ENCODE data around the gene LSAMP.

LSAMP gene

DNA sequence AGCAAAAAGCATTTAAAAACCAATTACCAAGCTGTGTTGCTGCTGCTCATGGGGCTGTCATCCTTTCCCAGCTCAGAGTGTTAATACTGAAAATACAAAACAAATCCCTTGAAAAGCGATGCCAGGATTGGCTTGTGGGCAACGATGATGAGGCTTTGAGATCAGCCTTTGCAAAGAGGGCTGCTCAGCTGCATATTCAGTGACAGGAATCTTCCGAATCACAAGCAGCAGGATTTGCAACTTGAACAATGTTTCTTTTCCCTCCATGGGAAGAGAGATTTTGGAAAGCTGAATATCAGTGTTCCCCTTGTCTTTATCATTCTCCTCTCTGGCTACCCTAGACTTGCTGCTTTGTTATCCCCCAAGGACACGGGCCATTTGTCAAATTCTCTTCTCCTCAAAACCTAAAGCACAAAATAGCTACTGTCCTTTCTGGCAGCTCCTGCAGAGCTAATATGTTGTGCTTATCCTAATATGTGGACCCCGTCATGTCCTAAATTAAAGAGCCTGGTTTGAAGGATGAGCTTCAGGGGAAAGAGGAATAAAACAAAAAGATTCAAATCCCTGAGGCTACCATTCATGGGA, 446.2 kb downstream of the LSAMP start:
- peak; percentile 69 for DNase-seq

GRCh38 chr3:115996420-115997108, 448.7 kb downstream of the LSAMP start:
- no peak for DNase-seq

DNA sequence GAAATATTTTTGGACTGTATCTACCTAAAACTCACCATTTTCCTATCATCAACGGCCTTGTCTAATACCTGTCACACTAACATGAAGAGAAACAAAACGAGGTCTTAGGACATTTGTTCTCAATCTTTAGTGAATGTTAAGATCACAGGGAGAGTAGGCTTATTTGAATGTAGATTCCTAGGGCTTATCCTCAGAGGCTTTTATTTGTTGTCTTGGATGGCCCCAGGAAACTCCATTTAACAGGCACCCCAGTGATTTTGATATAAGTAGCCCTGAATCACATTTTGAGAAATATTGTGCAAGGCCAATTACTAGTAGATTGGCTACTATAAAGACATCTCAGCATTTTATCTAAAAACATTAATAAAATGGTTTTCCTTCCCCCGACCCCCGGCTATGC, 454.6 kb downstream of the LSAMP start:
- DNase-seq, result no peak

DNA sequence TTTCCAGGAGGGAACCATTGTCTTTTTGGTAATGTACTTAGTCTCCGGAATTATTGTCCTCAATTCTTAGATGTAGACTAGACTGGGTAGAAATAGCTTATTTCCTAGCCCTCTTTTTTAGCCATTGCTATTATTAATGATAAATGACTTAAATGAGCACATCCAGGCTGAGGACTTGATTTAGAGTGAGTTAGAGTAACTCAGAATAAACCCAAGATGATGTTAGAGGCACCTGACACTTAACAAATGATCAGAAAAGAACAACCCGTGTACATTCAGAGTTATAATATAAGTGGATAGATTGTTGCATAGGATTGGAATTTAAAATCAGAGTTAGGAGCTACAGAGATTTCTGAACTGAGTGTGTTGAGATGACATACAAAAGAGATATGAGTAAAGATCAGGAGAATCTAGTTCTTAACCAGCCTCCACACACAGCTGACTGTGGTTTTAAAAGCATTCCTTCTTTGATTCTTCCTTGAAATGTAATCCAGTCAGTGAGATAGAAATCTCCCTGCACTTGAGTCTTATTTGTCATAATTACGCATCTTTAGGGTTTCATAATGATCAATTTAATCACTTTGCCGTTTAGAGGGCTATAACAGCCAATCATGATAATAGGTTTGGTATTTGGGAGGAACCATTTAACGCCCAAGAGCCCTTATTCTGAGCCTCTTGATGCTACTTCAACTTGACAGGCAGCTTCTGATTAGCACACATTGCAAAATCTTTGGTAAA, 455.4 kb downstream of the LSAMP start:
- DNase-seq, result peak; percentile 33

- DNase-seq, result no peak
Measured at GRCh38 chr3:115986555-115987207, 458.6 kb downstream of the LSAMP start.

- no peak for DNase-seq
Measured at GRCh38 chr3:115982629-115983028, 462.7 kb downstream of the LSAMP start.

GRCh38 chr3:115982108-115982507, 463.2 kb downstream of the LSAMP start:
- no peak for DNase-seq

DNA sequence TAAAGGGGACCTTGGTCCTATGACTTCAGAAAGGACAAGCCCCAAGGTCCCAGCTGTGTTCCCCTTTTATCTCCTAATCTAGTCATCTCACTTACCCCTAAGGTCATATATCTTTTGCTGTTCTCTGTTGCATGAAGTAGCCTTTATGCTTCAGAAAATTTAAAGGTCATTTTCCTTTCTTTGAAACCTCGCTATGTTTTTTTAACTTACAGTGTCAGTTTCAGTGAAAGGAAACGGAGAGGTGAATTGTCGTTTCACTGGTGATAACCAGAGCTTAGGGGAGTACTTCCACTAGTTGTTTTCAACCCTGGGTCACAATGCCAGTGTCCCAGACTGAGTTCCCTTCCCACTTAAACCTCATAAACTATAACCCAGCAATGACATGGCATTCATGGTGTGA, 464.6 kb downstream of the LSAMP start:
- DNase-seq, result no peak

DNA sequence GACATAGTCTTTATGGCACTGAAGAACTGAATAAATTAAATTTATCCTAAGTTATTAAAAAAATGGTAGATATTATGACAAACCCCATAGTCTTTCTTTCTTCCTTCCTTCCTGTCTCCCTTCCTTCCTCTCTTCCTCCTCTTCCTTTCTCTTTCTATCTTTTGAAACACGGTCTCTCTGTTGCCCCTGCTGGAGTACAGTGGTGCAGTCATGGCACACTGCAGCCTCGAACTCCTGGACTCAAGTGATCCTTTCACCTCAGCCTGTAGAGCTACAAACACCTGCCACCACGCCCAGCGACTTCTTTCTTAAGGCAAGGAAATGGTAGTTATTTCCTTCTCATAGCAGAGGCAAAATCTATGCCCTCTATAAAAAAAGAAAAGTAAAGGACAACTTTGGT, 467.4 kb downstream of the LSAMP start:
- DNase-seq, result no peak

- no peak for DNase-seq
Measured at GRCh38 chr3:115975796-115976195, 469.5 kb downstream of the LSAMP start.

- no peak for DNase-seq
Measured at GRCh38 chr3:115975353-115975752, 469.9 kb downstream of the LSAMP start.

- no peak for DNase-seq
Measured at GRCh38 chr3:115974940-115975339, 470.3 kb downstream of the LSAMP start.

DNA sequence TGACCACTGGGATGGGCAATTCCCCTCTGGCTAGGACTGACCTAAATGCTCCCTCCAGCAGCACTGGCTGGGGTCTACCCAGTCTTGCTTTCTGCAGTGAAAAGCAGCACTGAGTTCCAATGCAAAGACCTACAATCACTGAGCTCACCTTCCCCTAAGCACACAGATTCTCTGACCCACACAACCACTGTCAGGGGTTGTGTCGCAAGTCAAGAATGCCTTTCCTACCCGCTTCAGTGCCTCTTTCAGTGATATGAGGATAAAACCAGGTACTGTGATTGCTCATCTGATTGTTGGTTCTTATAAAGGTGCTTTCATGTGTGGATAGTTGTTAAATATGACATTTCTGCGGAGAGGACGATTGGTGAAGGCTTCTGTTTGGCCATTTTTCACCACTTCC, 476.4 kb downstream of the LSAMP start:
- DNase-seq, result no peak

- peak; percentile 18 for DNase-seq
Measured at GRCh38 chr3:115961380-115961779, 483.9 kb downstream of the LSAMP start.

DNA sequence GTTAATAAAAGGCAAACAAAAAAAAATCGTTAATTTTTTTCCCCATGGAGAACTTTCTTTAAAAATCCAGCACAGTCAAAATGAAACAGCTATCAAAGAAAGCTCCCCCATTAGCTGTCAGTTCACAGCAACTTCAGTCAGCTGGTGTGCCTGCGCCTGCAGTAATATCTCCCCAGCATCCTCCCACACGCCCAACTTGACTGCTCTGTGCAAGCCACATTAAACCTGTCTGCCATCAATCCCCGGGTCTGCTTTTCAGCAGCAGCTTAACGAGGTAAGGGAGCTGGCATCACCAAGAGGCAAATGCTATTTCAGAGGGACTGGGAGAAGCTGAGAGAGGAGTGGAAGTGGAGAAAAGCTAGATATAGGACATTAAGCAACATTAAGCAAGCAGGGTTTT, 484.5 kb downstream of the LSAMP start:
- peak; percentile 37 for DNase-seq

- DNase-seq, result no peak
Measured at GRCh38 chr3:115958526-115958925, 486.8 kb downstream of the LSAMP start.

DNA sequence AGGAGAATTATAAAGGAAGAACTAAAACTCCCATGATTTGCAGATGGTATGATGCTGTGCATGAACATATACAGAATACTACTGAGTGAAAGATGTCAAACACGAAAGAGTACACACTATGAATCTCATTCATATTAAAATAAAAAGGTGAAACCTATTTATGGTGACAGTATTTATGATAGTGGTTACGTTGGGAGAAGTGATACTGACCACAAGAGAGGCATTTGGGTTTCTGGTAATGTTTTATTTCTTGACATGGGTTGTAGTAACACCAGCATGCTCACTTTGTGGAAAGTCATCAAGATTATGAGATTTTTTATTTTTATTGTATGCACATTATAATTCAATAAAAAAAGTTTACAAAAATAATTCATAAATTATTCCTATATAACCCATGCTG, 498.0 kb downstream of the LSAMP start:
- DNase-seq, result no peak

DNA sequence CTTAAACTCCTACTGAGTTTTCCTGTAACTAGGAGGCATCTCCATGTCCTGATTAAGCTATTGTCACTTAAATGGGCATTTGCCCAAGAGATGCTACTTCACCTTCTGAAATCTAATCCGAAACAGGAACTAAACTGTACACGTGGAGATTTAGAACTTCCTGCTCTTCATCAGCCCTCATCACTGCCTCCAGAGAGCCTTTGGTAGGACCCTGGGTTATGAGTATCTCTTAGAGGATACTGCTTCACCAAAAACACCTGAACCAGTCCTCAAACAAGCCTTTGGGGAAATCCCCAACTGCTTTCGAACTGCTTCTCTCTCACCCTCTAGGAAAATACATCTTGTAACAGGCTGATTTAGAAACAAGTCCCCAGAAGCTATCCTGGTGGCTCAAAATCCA, 501.7 kb downstream of the LSAMP start:
- DNase-seq, result no peak

DNA sequence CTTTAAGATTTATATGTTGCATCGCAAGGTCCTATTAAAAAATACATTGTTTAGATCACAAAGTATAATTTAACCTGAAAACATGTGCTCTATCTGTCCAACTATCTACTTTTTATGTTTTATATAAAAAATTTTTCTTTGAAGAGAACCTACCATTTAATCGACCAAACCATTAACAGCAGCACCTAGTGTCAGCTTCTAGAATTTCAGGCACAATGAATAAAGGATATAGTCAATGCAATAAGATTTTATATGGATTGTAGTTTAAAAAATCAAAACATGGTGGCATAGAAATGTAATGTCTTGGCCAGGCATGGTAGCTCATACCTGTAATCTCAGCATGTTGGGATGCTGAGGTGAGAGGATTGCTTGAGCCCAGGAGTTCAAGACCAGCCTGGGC, 508.2 kb downstream of the LSAMP start:
- DNase-seq, result no peak

DNA sequence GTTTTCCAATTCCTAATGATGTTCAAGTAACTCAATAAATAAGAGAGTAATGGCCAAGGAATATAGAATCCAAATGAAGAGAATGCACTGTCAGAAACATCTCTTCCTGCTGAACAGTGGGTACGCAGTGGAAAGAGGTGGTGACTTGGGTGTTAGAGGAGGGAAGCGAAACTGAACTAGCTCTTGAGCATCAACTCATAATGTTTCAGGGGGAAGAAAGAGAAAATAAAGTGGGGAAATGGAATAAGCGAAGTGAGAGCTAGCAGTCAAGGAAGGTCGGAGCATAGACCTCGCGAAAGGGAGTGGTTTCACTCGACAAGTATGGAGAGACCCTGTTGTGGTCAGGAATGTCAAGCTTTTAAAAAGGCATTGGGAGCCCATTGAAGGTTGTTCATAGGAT, 512.5 kb downstream of the LSAMP start:
- DNase-seq, result no peak

DNA sequence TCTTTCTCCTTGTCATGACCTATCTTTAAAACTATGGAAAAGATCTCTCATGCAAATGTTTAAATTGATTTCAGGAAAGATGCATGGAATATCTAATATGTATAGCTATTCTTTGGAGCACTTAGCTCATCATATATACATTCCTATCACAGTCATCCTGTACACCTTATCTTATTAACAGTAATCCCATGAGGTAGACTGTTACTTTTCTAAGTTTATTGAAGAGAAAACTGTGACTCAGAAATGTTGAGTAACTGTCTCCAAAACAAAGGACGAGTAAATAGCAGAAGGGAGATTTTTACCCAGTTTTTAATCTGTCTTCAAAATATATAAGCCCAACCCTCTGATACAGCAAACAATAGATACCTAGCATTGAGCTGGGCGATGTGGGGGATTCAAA, 513.7 kb downstream of the LSAMP start:
- DNase-seq, result no peak

GRCh38 chr3:115930922-115931321, 514.4 kb downstream of the LSAMP start:
- no peak for DNase-seq

DNA sequence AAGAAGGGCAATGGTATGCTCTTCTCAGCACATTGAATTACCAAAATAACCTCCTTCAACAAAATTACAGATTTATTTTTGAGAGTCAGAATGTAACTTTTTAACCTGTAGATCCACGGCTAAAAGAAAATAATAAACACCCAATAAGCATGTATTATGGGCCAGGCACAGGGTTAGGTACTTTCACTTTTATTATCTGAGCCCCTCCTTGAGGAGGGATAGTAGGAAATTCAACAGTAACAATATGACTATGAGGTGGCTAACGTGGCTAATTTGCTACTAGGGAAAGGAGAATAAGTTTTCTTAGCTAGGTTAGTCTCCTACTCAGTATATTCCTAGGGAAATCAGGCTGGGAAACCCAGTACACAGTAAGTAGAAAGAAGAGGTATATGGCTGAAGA, 515.1 kb downstream of the LSAMP start:
- DNase-seq, result no peak

DNA sequence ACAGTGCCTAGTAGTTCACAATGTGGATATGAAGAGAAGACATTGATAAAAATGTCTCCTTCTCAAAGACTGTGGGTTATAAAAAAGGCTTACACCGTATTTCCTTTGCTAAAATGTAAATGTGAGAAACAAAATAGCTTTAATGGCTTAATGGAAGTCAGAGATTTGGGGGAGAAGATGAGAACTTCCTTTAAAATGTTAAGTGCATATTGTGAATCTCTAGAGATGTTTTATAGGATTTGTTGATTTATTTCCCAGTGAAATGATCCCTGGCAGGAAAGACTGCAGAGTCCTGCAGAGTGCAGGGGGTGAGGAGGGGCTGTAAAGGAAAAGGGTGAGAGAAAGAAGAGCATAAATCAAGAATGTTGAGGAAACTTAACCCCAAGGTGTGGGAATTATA, 516.9 kb downstream of the LSAMP start:
- DNase-seq, result no peak

Measured in retina (tissue), 1 donor.